Measurements from ENCODE around the gene PCBP3. TPM values are rescaled to one million over a fixed set of nuclear protein-coding genes. Genes with fewer than 3 reads are reported as not detected.

The PCBP3 gene
- total RNA-seq, 1 experiment from 2014 or later, result 10.9 TPM

GRCh38 chr21:45889256-45889655 lies 245.7 kb downstream of the PCBP3 start:
- WGBS (ENCODE audit: extremely low coverage, insufficient read length, low lambda C conversion rate), result no CpG with 5 or more reads among the region's 10 CpGs
- H4K5ac ChIP-seq (ENCODE audit: insufficient read length, low read depth, low read length), result no peak overlapping the region

More at GRCh38 chr21:45889256-45889655, 245.7 kb downstream of the PCBP3 start:
- Histone ChIP-seq H3K4me2 (ENCODE audit: insufficient read depth, insufficient read length, low read length) (no peak overlapping the region), H3T11ph (ENCODE audit: low read length) (no peak overlapping the region), H3K4me1 (ENCODE audit: insufficient read depth, low read length) (no peaks in the 10 kb centered on the region), H3K9me3 (ENCODE audit: control insufficient read depth, low read depth, low read length) (no peaks in the 10 kb centered on the region), H3K4ac (ENCODE audit: low read depth, low read length) (no peak overlapping the region), H3K79me2 (ENCODE audit: insufficient read depth, low read length) (no peaks in the 10 kb centered on the region), H2BK5ac (ENCODE audit: insufficient read length, low read length) (no peak overlapping the region), H2AK5ac (ENCODE audit: insufficient read length, low read length) (no peak overlapping the region), H2AFZ (ENCODE audit: low read length) (no peak overlapping the region), H4K91ac (ENCODE audit: insufficient read length, low read depth, low read length) (no peak overlapping the region), H3K23me2 (ENCODE audit: insufficient read length, low read depth, low read length, poor library complexity, severe bottlenecking) (no peaks in the 10 kb centered on the region), H2BK15ac (ENCODE audit: low read depth, low read length) (no peak overlapping the region), H3K18ac (ENCODE audit: insufficient read length, low read depth, low read length) (no peak overlapping the region), H3K14ac (ENCODE audit: insufficient read depth, low read length) (no peak overlapping the region; the same call in 1 of the 2 replicates), H2BK120ac (ENCODE audit: low read depth, low read length, poor library complexity, severe bottlenecking) (no peak overlapping the region), H3K27ac (ENCODE audit: insufficient read length, low read depth, low read length) (no peak overlapping the region), H2BK12ac (ENCODE audit: insufficient read length, low read depth, low read length) (no peak overlapping the region), H4K20me1 (ENCODE audit: control insufficient read depth, insufficient read depth, insufficient read length) (no peaks in the 10 kb centered on the region), H3K56ac (ENCODE audit: insufficient read length, low read depth, low read length) (no peak overlapping the region), H3K9ac (ENCODE audit: extremely low read depth, insufficient read length, low read length) (no peak overlapping the region), H3K23ac (ENCODE audit: insufficient read length, low read depth, low read length) (no peak overlapping the region), H4K8ac (replicated peaks; ENCODE audit: insufficient read length, low read depth, low read length) (no peak overlapping the region), H3K27me3 (ENCODE audit: insufficient read depth, low read length) (no peaks in the 10 kb centered on the region), H3K79me1 (ENCODE audit: insufficient read depth, low read depth, low read length, poor library complexity, severe bottlenecking) (no peaks in the 10 kb centered on the region), H2BK20ac (ENCODE audit: low read depth, low read length, poor library complexity, severe bottlenecking) (no peak overlapping the region)
- Mint-ChIP-seq H3K27ac (no peak overlapping the region), H3K27me3 (ENCODE audit: low read depth) (peaks cover 8% of the 10 kb centered on the region), H3K4me1 (0 out of 4 replicates have a peak, but pooled peaks cover 0 to 4% of the 10 kb centered on the region in 2 experiments), H3K36me3 (ENCODE audit: insufficient read depth in 1 of 3, low read depth in 3 of 3) (no peaks in the 10 kb centered on the region), H3K9me3 (no peaks in the 10 kb centered on the region), H3K4me3 (no peak overlapping the region)
- no peak for TF ChIP-seq CTCF (conservative IDR thresholded peaks at IDR 0.05)
- DNase-seq, result no peak
